ENCODE data around the gene BACE2.

- TF ChIP-seq CTCF (IDR thresholded peaks at IDR 0.05) (no peak), ZFX (IDR thresholded peaks at IDR 0.05; ENCODE audit: borderline replicate concordance) (no peak)
Observed at GRCh38 chr21:41217671-41218385, 49.9 kb downstream of the BACE2 start.

Data from 22Rv1 (cell line).